ENCODE data around the gene ODAD3. TPM values are rescaled to one million over a fixed set of nuclear protein-coding genes. Genes with fewer than 3 reads are reported as not detected.
A peak's percentile ranks its signal among the peaks of the same experiment; 100 is the strongest.

ODAD3 gene
- total RNA-seq, 1 experiment from 2014 or later = 1.9 TPM

- Histone ChIP-seq H3K36me3 (ENCODE audit: control insufficient read depth, insufficient read depth, low read length) (no peaks in the 10 kb centered on the region), H3K4me3 (ENCODE audit: low read depth in 2 of 2, low read length in 2 of 2) (no peak overlapping the region; a peak in 1 of 4 replicates), H3K27me3 (ENCODE audit: control insufficient read depth, insufficient read depth, low read length) (no peaks in the 10 kb centered on the region), H3K27ac (ENCODE audit: low read length) (no peak overlapping the region), H3K9me3 (ENCODE audit: control insufficient read depth, insufficient read depth, low read depth, low read length) (no peaks in the 10 kb centered on the region), H3K4me1 (ENCODE audit: control insufficient read depth, insufficient read depth, low read length) (no peaks in the 10 kb centered on the region)
- BruUV-seq (replicated peaks) = no TSS peak
- no peak for ATAC-seq
- TF ChIP-seq SIN3A (IDR thresholded peaks at IDR 0.05; ENCODE audit: borderline replicate concordance, insufficient read depth, low read depth, low read length) (no peak), REST (IDR thresholded peaks at IDR 0.05; ENCODE audit: insufficient read depth in 1 of 2, low read depth in 2 of 2, low read length in 1 of 2) (peak; percentile 74 to 88)
- ChIA-PET POLR2A (no interaction called here), CTCF (no interaction called here)
- intact Hi-C loops (cut with micrococcal nuclease; ENCODE audit: unreplicated experiment) = no loop called here
- in situ Hi-C loops (cut with HindIII; ENCODE audit: low pct_unique_long_range_greater_than_20kb, low sequenced_read_pairs) = no loop called here
- no peak for DNase-seq (ENCODE audit: low read depth, low spot score)
These were observed 44.4 kb upstream of the ODAD3 start for GRCh38 chr19:11479090-11479897.

- in situ Hi-C loops (cut with HindIII; ENCODE audit: low pct_unique_long_range_greater_than_20kb, low sequenced_read_pairs) (no loop called here), intact Hi-C loops (cut with micrococcal nuclease; ENCODE audit: unreplicated experiment) (no loop called here)
- POLR2A ChIA-PET = no interaction called here
- no peak for ATAC-seq
- H3K27me3 ChIP-seq (ENCODE audit: control insufficient read depth, insufficient read depth, low read length) = no peaks in the 10 kb centered on the region
- H3K4me3 ChIP-seq (ENCODE audit: low read depth in 2 of 2, low read length in 2 of 2) = no peak overlapping the region
- H3K9me3 ChIP-seq (ENCODE audit: control insufficient read depth, insufficient read depth, low read depth, low read length) = no peaks in the 10 kb centered on the region
- CTCF ChIA-PET = no interaction called here
- H3K36me3 ChIP-seq (ENCODE audit: control insufficient read depth, insufficient read depth, low read length) = no peaks in the 10 kb centered on the region
- no peak overlapping the region for H3K27ac ChIP-seq (ENCODE audit: low read length)
- H3K4me1 ChIP-seq (ENCODE audit: control insufficient read depth, insufficient read depth, low read length) = no peaks in the 10 kb centered on the region
- BruUV-seq (replicated peaks) = no TSS peak
- TF ChIP-seq CTCF (IDR thresholded peaks at IDR 0.05) (no peak), REST (IDR thresholded peaks at IDR 0.05; ENCODE audit: insufficient read depth in 1 of 2, low read depth in 2 of 2, low read length in 1 of 2) (no peak), TCF7L2 (IDR thresholded peaks at IDR 0.05; ENCODE audit: low read depth, low read length) (no peak), POLR2AphosphoS5 (IDR thresholded peaks at IDR 0.05; ENCODE audit: low read depth, low read length) (no peak), SIN3A (IDR thresholded peaks at IDR 0.05; ENCODE audit: borderline replicate concordance, insufficient read depth, low read depth, low read length) (no peak)
- DNase-seq (ENCODE audit: low read depth, low spot score) = no peak
These were observed 43.5 kb upstream of the ODAD3 start for GRCh38 chr19:11478167-11479089.
